GM23248 (cell line): ENCODE results near the gene BHMT2. TPM values are rescaled to one million over a fixed set of nuclear protein-coding genes. Genes with fewer than 3 reads are reported as not detected.

ENCODE experiments used
- DNase-seq: peaks from one replicate; pipeline ENCODE4 v3.0.0-alpha.2; 2015
- H2AFZ ChIP-seq: fragments of 200-600 bp; sonication (generic); 2 replicates; pipeline ENCODE4 v1.6.1; 2016; ENCODE audit warnings: antibody characterized with exemption
- H3F3A ChIP-seq: fragments of 200-600 bp; sonication (generic); 2 replicates; pipeline ENCODE4 v1.6.1; 2016; ENCODE audit warnings: mild to moderate bottlenecking, antibody characterized with exemption, mixed run types; ENCODE audit not compliant: insufficient read depth
- H3K27ac ChIP-seq: fragments of 200-600 bp; sonication (generic); 2 replicates; pipeline ENCODE4 v1.5.1; 2016; ENCODE audit warnings: mild to moderate bottlenecking
- H3K27me3 ChIP-seq: fragments of 200-600 bp; sonication (generic); replicated peaks from 2 replicates; pipeline ENCODE4 v1.6.1; 2016; ENCODE audit warnings: mild to moderate bottlenecking; ENCODE audit not compliant: insufficient read depth
- H3K36me3 ChIP-seq: fragments of 200-600 bp; sonication (generic); 2 replicates; pipeline ENCODE4 v1.6.1; 2016; ENCODE audit warnings: low read depth, mild to moderate bottlenecking
- H3K4me1 ChIP-seq: fragments of 200-600 bp; sonication (generic); 2 replicates; pipeline ENCODE4 v1.6.1; 2016; ENCODE audit warnings: mild to moderate bottlenecking; ENCODE audit not compliant: insufficient read depth
- H3K4me2 ChIP-seq: fragments of 200-600 bp; sonication (generic); one replicate; pipeline ENCODE4 v1.6.1; 2016; ENCODE audit warnings: mild to moderate bottlenecking; ENCODE audit not compliant: unreplicated experiment
- H3K4me3 ChIP-seq: fragments of 200-600 bp; sonication (generic); 2 replicates; pipeline ENCODE4 v1.5.1; 2016; ENCODE audit warnings: mild to moderate bottlenecking
- H3K79me2 ChIP-seq: fragments of 200-600 bp; sonication (generic); 2 replicates; pipeline ENCODE4 v1.6.1; 2016; ENCODE audit warnings: mild to moderate bottlenecking; ENCODE audit not compliant: insufficient read depth
- H3K9ac ChIP-seq: fragments of 200-600 bp; sonication (generic); 2 replicates; pipeline ENCODE4 v1.6.1; 2016; ENCODE audit warnings: mild to moderate bottlenecking
- H3K9me2 ChIP-seq: fragments of 200-600 bp; sonication (generic); 2 replicates; pipeline ENCODE4 v1.6.1; 2016; ENCODE audit warnings: mixed run types, mild to moderate bottlenecking, moderate library complexity; ENCODE audit not compliant: insufficient read depth
- H3K9me3 ChIP-seq: fragments of 200-600 bp; sonication (generic); one replicate; pipeline ENCODE4 v1.6.1; 2017; ENCODE audit warnings: low read depth
- H4K20me1 ChIP-seq: fragments of 200-600 bp; sonication (generic); 2 replicates; pipeline ENCODE4 v1.6.0; 2016; ENCODE audit not compliant: insufficient read depth
- EZH2 ChIP-seq: fragments of 200-600 bp; sonication (generic); IDR thresholded peaks from 2 replicates; pipeline ENCODE4 v1.6.1; 2018; ENCODE audit warnings: antibody characterized with exemption, mild to moderate bottlenecking; ENCODE audit not compliant: insufficient read depth, poor library complexity, severe bottlenecking
- EZH2phosphoT487 ChIP-seq: fragments of 200-600 bp; sonication (generic); IDR thresholded peaks from 2 replicates; pipeline ENCODE4 v1.6.1; 2018; ENCODE audit warnings: antibody characterized with exemption, moderate library complexity, mild to moderate bottlenecking, low read depth; ENCODE audit not compliant: insufficient read depth
- WGBS, 2 experiments: methylation state at CpG; one replicate each; pipeline ENCODE4 v1.1.6; 2015 to 2017; ENCODE audit warnings: low lambda C conversion rate in 2 of 2, low coverage in 1 of 2; ENCODE audit errors: missing lambda C conversion rate in 2 of 2; 5-methylcytosine and 5-hydroxymethylcytosine counted together
- in situ Hi-C: fragments of 300-500 bp; cut with MboI; formaldehyde crosslinking; loops from 2 replicates; pipeline ENCODE4 v1.15.0; 2020
- polyA plus RNA-seq: library from polyadenylated mRNA; unstranded; fragments of >200 nt; fragmentation: Nextera tagmentation; extraction: Ambion mirVana; gene quantifications from 2 replicates; pipeline ENCODE4 v1.2.1, GENCODE V29; 2016
- total RNA-seq: library from RNA; depleted of rRNA; stranded (reverse); fragments of >200 nt; shearing (Covaris generic); gene quantifications from 2 replicates; pipeline ENCODE4 v1.2.3, GENCODE V29; 2014; rRNA removed

BHMT2 gene
- total and polyA plus RNA-seq, 2 experiments from 2014 or later = 4.4 to 6.2 TPM

DNA sequence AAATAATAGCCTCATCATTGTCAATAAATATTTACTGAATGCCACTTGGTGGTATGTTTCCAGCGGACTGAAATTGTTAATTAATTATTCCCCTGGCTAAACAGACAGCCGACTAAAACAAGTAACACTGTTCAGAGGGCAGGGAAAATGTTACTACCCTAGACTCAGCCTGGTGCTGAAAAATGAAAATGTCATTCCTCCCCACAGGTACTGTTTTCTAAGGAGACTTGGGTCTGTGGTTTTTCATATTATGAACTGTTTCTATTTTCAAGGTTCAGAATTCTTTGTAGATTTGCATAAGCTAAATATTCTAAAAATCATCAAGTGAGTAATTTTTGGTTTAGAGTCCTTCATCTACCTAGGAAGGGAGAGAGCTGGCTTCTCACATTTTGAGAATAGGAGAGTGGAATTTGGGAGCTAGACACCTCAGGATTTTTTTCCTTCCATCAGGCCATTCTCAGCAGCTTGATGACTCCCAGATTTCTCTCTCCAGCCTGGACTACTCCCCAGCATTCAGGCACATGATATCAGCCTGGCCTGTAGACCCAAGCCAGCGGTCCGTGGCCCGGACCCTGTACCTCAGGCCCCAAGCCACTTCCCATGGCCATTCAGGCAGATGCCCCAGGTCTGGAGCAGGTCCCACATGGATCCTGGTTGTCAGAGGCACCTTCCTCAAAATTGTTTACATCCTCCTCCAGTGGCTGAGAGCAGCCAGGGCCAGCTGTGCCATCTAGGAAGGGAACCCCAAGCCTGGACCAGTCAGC lies 66.4 kb downstream of the BHMT2 start:
- no peak for TF ChIP-seq EZH2phosphoT487
- no peak for TF ChIP-seq EZH2
- no peaks in the 10 kb centered on the region for H4K20me1 ChIP-seq
- DNase-seq = no peak
- H3K9me3 ChIP-seq = no peaks in the 10 kb centered on the region
- no peaks in the 10 kb centered on the region for H3K79me2 ChIP-seq
- 89 to 90% methylated on average over 5 of the region's 5 CpGs for WGBS, 2 experiments
- H3K4me3 ChIP-seq = no peak overlapping the region
- H3K36me3 ChIP-seq = no peaks in the 10 kb centered on the region
- in situ Hi-C loops = loop anchor here (10.0 kb wide), 1 partner anchor 111 kb away; no protein-coding TSS in a partner anchor
- peaks cover 9% of the 10 kb centered on the region for H3K4me1 ChIP-seq
- H2AFZ ChIP-seq = no peak overlapping the region
- H3K27me3 ChIP-seq = no peaks in the 10 kb centered on the region
- H3K9me2 ChIP-seq = no peaks in the 10 kb centered on the region
- H3K9ac ChIP-seq = no peak overlapping the region
- no peak overlapping the region for H3K4me2 ChIP-seq
- no peak overlapping the region for H3K27ac ChIP-seq
- H3F3A ChIP-seq = 0 out of 2 replicates have a peak, but pooled peaks cover 5% of the 10 kb centered on the region

DNA sequence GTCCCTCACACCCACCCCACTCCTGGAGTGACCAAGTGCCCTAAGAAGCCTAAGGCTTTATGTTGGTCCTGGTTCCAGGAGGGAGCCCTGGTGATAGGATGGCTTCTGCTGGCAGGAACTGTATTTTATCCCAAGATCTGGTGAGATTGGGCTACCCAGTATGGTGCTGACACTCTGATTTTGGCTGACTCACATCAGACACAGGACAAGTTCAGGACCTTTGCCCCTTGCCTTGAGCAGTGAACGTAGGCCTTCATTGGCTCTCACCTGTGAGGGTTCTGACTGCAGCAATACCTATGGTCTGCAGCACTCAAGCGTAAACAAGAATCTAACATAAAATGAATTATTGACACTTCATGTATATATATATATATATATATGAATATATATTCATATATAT lies 67.1 kb downstream of the BHMT2 start:
- Histone ChIP-seq H3K4me2 (no peak overlapping the region), H3F3A (0 out of 2 replicates have a peak, but pooled peaks cover 5% of the 10 kb centered on the region), H3K27ac (no peak overlapping the region), H3K4me3 (no peak overlapping the region), H3K9me3 (no peaks in the 10 kb centered on the region), H3K9me2 (no peaks in the 10 kb centered on the region), H3K36me3 (no peaks in the 10 kb centered on the region), H3K4me1 (peaks cover 9% of the 10 kb centered on the region), H3K9ac (no peak overlapping the region), H3K27me3 (no peaks in the 10 kb centered on the region), H3K79me2 (no peaks in the 10 kb centered on the region), H2AFZ (no peak overlapping the region), H4K20me1 (no peaks in the 10 kb centered on the region)
- in situ Hi-C loops = loop anchor here (10.0 kb wide), 1 partner anchor 112 kb away; no protein-coding TSS in a partner anchor
- DNase-seq = no peak
- WGBS, 2 experiments = 95 to 100% methylated on average over 2 of the region's 2 CpGs
- TF ChIP-seq EZH2phosphoT487 (no peak), EZH2 (no peak)

Other genes starting within 250 kb of the BHMT2 start
- gene ARSB, start 84.5 kb upstream of the BHMT2 start, total RNA-seq = 35.3 and 43.7 TPM in 2 replicates
- gene ARSB, start 84.5 kb upstream of the BHMT2 start, polyA plus RNA-seq = 30.1 and 30.5 TPM in 2 replicates
- 0.38 and 1.6 TPM in 2 replicates for gene DMGDH, start 93 bp upstream of the BHMT2 start, total RNA-seq
- 1.5 and 2.8 TPM in 2 replicates for gene DMGDH, start 93 bp upstream of the BHMT2 start, polyA plus RNA-seq
- gene BHMT, start 42.0 kb downstream of the BHMT2 start, total RNA-seq = not detected in 2 replicates
- gene BHMT, start 42.0 kb downstream of the BHMT2 start, polyA plus RNA-seq = not detected in 2 replicates
- gene JMY, start 166.4 kb downstream of the BHMT2 start, total RNA-seq = 12.2 and 17.6 TPM in 2 replicates
- gene JMY, start 166.4 kb downstream of the BHMT2 start, polyA plus RNA-seq = 2.6 and 3.4 TPM in 2 replicates